ENCODE data around the gene FFAR4.

The FFAR4 gene

GRCh38 chr10:93573924-93574323 lies 7.5 kb downstream of the FFAR4 start:
- no peak for DNase-seq (ENCODE audit: extremely low read depth, low read depth)
- TF ChIP-seq CTCF (IDR thresholded peaks at IDR 0.05; ENCODE audit: low read depth, low read length): no peak

- DNase-seq (ENCODE audit: extremely low read depth, low read depth): no peak
- no peak for TF ChIP-seq CTCF (IDR thresholded peaks at IDR 0.05; ENCODE audit: low read depth, low read length)
Measured at GRCh38 chr10:93576888-93577287, 10.4 kb downstream of the FFAR4 start.

- no peak for TF ChIP-seq CTCF (IDR thresholded peaks at IDR 0.05; ENCODE audit: low read depth, low read length)
- DNase-seq (ENCODE audit: extremely low read depth, low read depth): no peak
Measured at GRCh38 chr10:93577565-93577964, 11.1 kb downstream of the FFAR4 start.

GRCh38 chr10:93579089-93579488 lies 12.6 kb downstream of the FFAR4 start:
- DNase-seq (ENCODE audit: extremely low read depth, low read depth): no peak
- TF ChIP-seq CTCF (IDR thresholded peaks at IDR 0.05; ENCODE audit: low read depth, low read length): no peak

GRCh38 chr10:93579985-93580711 lies 13.7 kb downstream of the FFAR4 start:
- DNase-seq (ENCODE audit: extremely low read depth, low read depth): no peak
- no peak for TF ChIP-seq CTCF (IDR thresholded peaks at IDR 0.05; ENCODE audit: low read depth, low read length)

GRCh38 chr10:93580828-93581227 lies 14.4 kb downstream of the FFAR4 start:
- DNase-seq (ENCODE audit: extremely low read depth, low read depth): no peak
- TF ChIP-seq CTCF (IDR thresholded peaks at IDR 0.05; ENCODE audit: low read depth, low read length): no peak

- TF ChIP-seq CTCF (IDR thresholded peaks at IDR 0.05; ENCODE audit: low read depth, low read length): no peak
Measured at GRCh38 chr10:93584445-93584844, 18.0 kb downstream of the FFAR4 start.

More at GRCh38 chr10:93584445-93584844, 18.0 kb downstream of the FFAR4 start:
- DNase-seq (ENCODE audit: extremely low read depth, low read depth): no peak

Measured in AG09319 (cell line).